H9 (cell line): ENCODE results near the gene AHNAK2. TPM values are rescaled to one million over a fixed set of nuclear protein-coding genes. Genes with fewer than 3 reads are reported as not detected.

ENCODE experiments used
- DNase-seq: peaks from one replicate; pipeline ENCODE4 v3.0.0-alpha.2; 2017
- H2AFZ ChIP-seq: one replicate; pipeline ENCODE4 v1.6.1; 2013; ENCODE audit warnings: mild to moderate bottlenecking, low read length, control low read depth, moderate library complexity
- H2AK5ac ChIP-seq: 2 replicates; pipeline ENCODE4 v1.6.1; 2013; ENCODE audit warnings: low read length, control low read depth, mixed read lengths; ENCODE audit not compliant: insufficient read length
- H2BK120ac ChIP-seq: one replicate; pipeline ENCODE4 v1.6.1; 2013; ENCODE audit warnings: low read depth, mild to moderate bottlenecking, low read length, control low read depth, inconsistent platforms; ENCODE audit not compliant: poor library complexity, severe bottlenecking
- H2BK12ac ChIP-seq: 2 replicates; pipeline ENCODE4 v1.6.1; 2013; ENCODE audit warnings: low read length, control low read depth, mixed read lengths, low read depth; ENCODE audit not compliant: insufficient read length
- H2BK15ac ChIP-seq: 2 replicates; pipeline ENCODE4 v1.6.1; 2013; ENCODE audit warnings: low read depth, low read length, control low read depth
- H2BK20ac ChIP-seq: one replicate; pipeline ENCODE4 v1.6.1; 2013; ENCODE audit warnings: low read depth, mild to moderate bottlenecking, low read length, control low read depth, inconsistent platforms; ENCODE audit not compliant: poor library complexity, severe bottlenecking
- H2BK5ac ChIP-seq: 2 replicates; pipeline ENCODE4 v1.6.1; 2013; ENCODE audit warnings: low read length, control low read depth, mixed read lengths; ENCODE audit not compliant: insufficient read length
- H3K14ac ChIP-seq: 2 replicates; pipeline ENCODE4 v1.6.1; 2013; ENCODE audit warnings: low read length, control low read depth; ENCODE audit not compliant: insufficient read depth
- H3K18ac ChIP-seq: 2 replicates; pipeline ENCODE4 v1.6.1; 2013; ENCODE audit warnings: low read depth, mild to moderate bottlenecking, mixed read lengths, low read length, control low read depth; ENCODE audit not compliant: insufficient read length
- H3K23ac ChIP-seq: 2 replicates; pipeline ENCODE4 v1.6.1; 2013; ENCODE audit warnings: low read length, control low read depth, mixed read lengths, low read depth; ENCODE audit not compliant: insufficient read length
- H3K23me2 ChIP-seq: 2 replicates; pipeline ENCODE4 v1.6.1; 2013; ENCODE audit warnings: low read depth, mild to moderate bottlenecking, mixed read lengths, low read length, control low read depth; ENCODE audit not compliant: insufficient read length, poor library complexity, severe bottlenecking
- H3K27ac ChIP-seq: 2 replicates; pipeline ENCODE4 v1.5.1; 2013; ENCODE audit warnings: low read length, control low read depth, mixed read lengths, low read depth; ENCODE audit not compliant: insufficient read length
- H3K27me3 ChIP-seq: 2 replicates; pipeline ENCODE4 v1.6.1; 2013; ENCODE audit warnings: low read length, control low read depth, inconsistent platforms; ENCODE audit not compliant: insufficient read depth
- H3K4ac ChIP-seq: 2 replicates; pipeline ENCODE4 v1.6.1; 2013; ENCODE audit warnings: low read depth, mild to moderate bottlenecking, control low read depth, inconsistent platforms, low read length, moderate library complexity
- H3K4me1 ChIP-seq: 2 replicates; pipeline ENCODE4 v1.6.1; 2013; ENCODE audit warnings: low read length, control low read depth, inconsistent platforms; ENCODE audit not compliant: insufficient read depth
- H3K4me2 ChIP-seq: 2 replicates; pipeline ENCODE4 v1.6.1; 2013; ENCODE audit warnings: low read length, control low read depth, mixed read lengths; ENCODE audit not compliant: insufficient read length, insufficient read depth
- H3K56ac ChIP-seq: 2 replicates; pipeline ENCODE4 v1.6.1; 2013; ENCODE audit warnings: low read depth, mild to moderate bottlenecking, mixed read lengths, low read length, control low read depth; ENCODE audit not compliant: insufficient read length
- H3K79me1 ChIP-seq: 2 replicates; pipeline ENCODE4 v1.6.1; 2013; ENCODE audit warnings: low read depth, mild to moderate bottlenecking, moderate library complexity, low read length, control low read depth, inconsistent platforms; ENCODE audit not compliant: insufficient read depth, poor library complexity, severe bottlenecking
- H3K79me2 ChIP-seq: 2 replicates; pipeline ENCODE4 v1.6.1; 2013; ENCODE audit warnings: low read length, control low read depth, inconsistent platforms; ENCODE audit not compliant: insufficient read depth
- H3K9ac ChIP-seq: 2 replicates; pipeline ENCODE4 v1.6.1; 2013; ENCODE audit warnings: low read length, control low read depth, mixed read lengths; ENCODE audit not compliant: insufficient read length; ENCODE audit errors: extremely low read depth
- H3K9me3 ChIP-seq: one replicate; pipeline ENCODE4 v1.6.1; 2013; ENCODE audit warnings: low read depth, low read length, inconsistent platforms; ENCODE audit not compliant: control insufficient read depth
- H3T11ph ChIP-seq: one replicate; pipeline ENCODE4 v1.6.1; 2013; ENCODE audit warnings: mild to moderate bottlenecking, low read length, control low read depth, inconsistent platforms
- H4K20me1 ChIP-seq: one replicate; pipeline ENCODE4 v1.6.1; 2013; ENCODE audit not compliant: control insufficient read depth, insufficient read length, insufficient read depth
- H4K5ac ChIP-seq: 2 replicates; pipeline ENCODE4 v1.6.1; 2013; ENCODE audit warnings: low read depth, mild to moderate bottlenecking, mixed read lengths, low read length, control low read depth; ENCODE audit not compliant: insufficient read length
- H4K8ac ChIP-seq: replicated peaks from 2 replicates; pipeline ENCODE4 v1.6.1; 2013; ENCODE audit warnings: low read length, control low read depth, mixed read lengths, low read depth; ENCODE audit not compliant: insufficient read length
- H4K91ac ChIP-seq: 2 replicates; pipeline ENCODE4 v1.6.1; 2013; ENCODE audit warnings: low read depth, mild to moderate bottlenecking, moderate library complexity, mixed read lengths, low read length, control low read depth; ENCODE audit not compliant: insufficient read length
- H3K27ac Mint-ChIP-seq, 3 experiments: 2 replicates in 2 of 3; 3 replicates in 1 of 3; pipeline ENCODE4 v1.8.0; 2020 to 2021; ENCODE audit warnings: mixed read lengths in 3 of 3, mild to moderate bottlenecking in 1 of 3, moderate library complexity in 1 of 3
- H3K27me3 Mint-ChIP-seq: 2 replicates; pipeline ENCODE4 v1.8.0; 2021; ENCODE audit warnings: low read depth, mild to moderate bottlenecking, moderate library complexity, mixed read lengths
- H3K36me3 Mint-ChIP-seq, 3 experiments: 2 replicates in 2 of 3; 3 replicates in 1 of 3; pipeline ENCODE4 v1.8.0; 2020 to 2021; ENCODE audit warnings: low read depth in 3 of 3, mixed read lengths in 3 of 3; ENCODE audit not compliant: insufficient read depth in 1 of 3
- H3K4me1 Mint-ChIP-seq, 2 experiments: 2 replicates each; pipeline ENCODE4 v1.8.0; 2020; ENCODE audit warnings: mixed read lengths in 2 of 2
- H3K4me3 Mint-ChIP-seq, 2 experiments: 2 replicates in 1 of 2; 3 replicates in 1 of 2; pipeline ENCODE4 v1.8.0; 2020 to 2021; ENCODE audit warnings: mild to moderate bottlenecking in 2 of 2, mixed read lengths in 2 of 2, moderate library complexity in 1 of 2
- H3K9me3 Mint-ChIP-seq, 2 experiments: 2 replicates in 1 of 2; 3 replicates in 1 of 2; pipeline ENCODE4 v1.8.0; 2020; ENCODE audit warnings: mild to moderate bottlenecking in 2 of 2, mixed read lengths in 2 of 2, moderate library complexity in 1 of 2
- CTCF ChIP-seq: fragments of 200-600 bp; sonication (generic); conservative IDR thresholded peaks from 3 replicates; pipeline ENCODE4 v1.8.0; 2021; ENCODE audit warnings: antibody characterized with exemption, mild to moderate bottlenecking
- WGBS: extraction: QIAGEN DNeasy Blood & Tissue Kit; methylation state at CpG from one replicate; pipeline ENCODE4 v1.1.7; 2013; ENCODE audit warnings: missing lambda C conversion rate, low lambda C conversion rate, mixed read lengths; ENCODE audit not compliant: insufficient read length; ENCODE audit errors: extremely low coverage; 5-methylcytosine and 5-hydroxymethylcytosine counted together
- total RNA-seq: library from RNA; stranded (reverse); gene quantifications from 2 replicates; pipeline ENCODE4 v1.2.1, GENCODE V29; 2021

The AHNAK2 gene
- total RNA-seq, 1 experiment from 2014 or later, result 2.8 TPM

DNA sequence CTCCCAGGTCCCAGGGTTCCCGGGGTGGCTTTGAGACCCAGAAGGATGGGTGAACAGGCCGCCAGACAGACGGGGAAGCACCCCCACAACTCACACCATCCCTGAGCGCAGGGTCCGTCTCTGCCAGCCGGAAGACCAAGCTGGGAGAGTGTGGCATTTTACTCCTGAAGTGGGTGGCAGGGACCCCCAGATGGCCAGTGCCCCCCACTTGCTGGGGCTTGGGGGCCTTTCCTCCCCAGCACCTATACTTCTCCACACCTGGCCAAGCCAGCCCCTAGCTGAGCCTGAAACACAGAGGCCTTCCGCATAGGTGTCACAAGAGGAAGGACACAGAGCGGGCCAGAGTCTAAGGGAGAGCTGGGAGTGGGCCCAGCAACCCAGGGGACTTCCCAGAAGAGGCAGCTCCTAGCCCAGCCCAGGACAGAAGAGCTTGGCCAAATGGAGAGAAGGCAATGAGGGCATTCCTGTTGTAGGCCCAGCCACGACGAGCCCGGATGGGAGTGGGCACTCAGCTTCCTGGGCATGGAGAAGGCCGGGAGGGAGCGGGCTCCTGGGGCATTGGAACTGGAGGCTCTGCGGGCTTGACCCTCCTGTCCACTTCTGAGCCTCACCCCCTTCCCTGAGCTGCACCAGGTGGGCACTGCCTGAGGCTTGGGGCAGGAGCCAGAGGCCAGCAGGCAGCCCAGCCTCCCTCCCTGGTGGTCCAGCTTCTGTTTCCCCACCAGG, 3.3 kb downstream of the AHNAK2 start:
- Histone ChIP-seq H2BK20ac (no peak overlapping the region), H3K23me2 (no peaks in the 10 kb centered on the region), H3K4me1 (no peaks in the 10 kb centered on the region), H3K79me2 (no peaks in the 10 kb centered on the region), H4K8ac (no peak overlapping the region), H2BK15ac (no peak overlapping the region), H3K18ac (no peak overlapping the region), H2AFZ (no peak overlapping the region), H3K56ac (no peak overlapping the region), H3K9me3 (no peaks in the 10 kb centered on the region), H3K27ac (no peak overlapping the region), H2AK5ac (no peak overlapping the region), H3K14ac (no peak overlapping the region), H2BK120ac (no peak overlapping the region), H3K9ac (no peak overlapping the region), H3K4ac (no peak overlapping the region), H2BK12ac (no peak overlapping the region), H4K20me1 (peaks cover 7% of the 10 kb centered on the region), H3K4me2 (no peak overlapping the region), H3K79me1 (no peaks in the 10 kb centered on the region), H4K91ac (no peak overlapping the region), H4K5ac (no peak overlapping the region), H2BK5ac (no peak overlapping the region), H3K23ac (no peak overlapping the region), H3K27me3 (peaks cover 14% of the 10 kb centered on the region; the same call in 1 of the 2 replicates), H3T11ph (no peak overlapping the region)
- H3K27ac Mint-ChIP-seq, result no peak overlapping the region
- no peak for TF ChIP-seq CTCF
- WGBS, result no CpG with 5 or more reads among the region's 14 CpGs
- peaks cover 11 to 28% of the 10 kb centered on the region in 2 experiments for H3K4me1 Mint-ChIP-seq
- no peaks in the 10 kb centered on the region; a peak in 1 of 5 replicates for H3K9me3 Mint-ChIP-seq
- H3K4me3 Mint-ChIP-seq, result no peak overlapping the region
- no peak for DNase-seq
- H3K36me3 Mint-ChIP-seq, result no peaks in the 10 kb centered on the region
- H3K27me3 Mint-ChIP-seq, result peaks cover 42% of the 10 kb centered on the region
